GM19395 (cell line): Measurements from ENCODE around the gene GRIP1.
A peak's percentile ranks its signal among the peaks of the same experiment; 100 is the strongest.

ENCODE experiments used
- ATAC-seq: cut with Tn5 transposase; IDR thresholded peaks from one replicate; pipeline ENCODE4 v1.9.1; 2021; ENCODE audit warnings: mild to moderate bottlenecking, moderate library complexity; ENCODE audit not compliant: unreplicated experiment

Gene GRIP1

DNA sequence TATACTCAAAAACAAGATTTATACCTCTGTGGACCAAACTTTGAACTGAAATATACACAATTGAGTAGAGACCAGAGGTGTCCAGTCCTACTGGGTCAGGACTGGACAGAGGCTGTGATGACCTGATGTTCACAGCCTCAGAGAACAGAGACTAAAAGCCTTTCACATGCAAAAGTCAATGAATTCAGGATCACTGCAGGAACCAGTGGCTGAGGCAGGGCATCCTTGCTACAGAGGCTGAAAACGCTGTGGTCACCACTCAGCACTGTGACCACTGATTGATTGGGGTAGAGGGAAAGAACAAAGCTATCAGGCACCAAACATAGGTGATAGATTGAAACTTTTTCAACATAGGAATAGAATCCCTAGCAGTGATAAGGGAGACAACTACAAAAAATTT lies 25.1 kb downstream of the GRIP1 start:
- no peak for ATAC-seq

- ATAC-seq, result no peak
These were observed 30.7 kb downstream of the GRIP1 start for GRCh38 chr12:66648033-66648735.

GRCh38 chr12:66647034-66647691 lies 31.7 kb downstream of the GRIP1 start:
- no peak for ATAC-seq

- no peak for ATAC-seq
These were observed 34.7 kb downstream of the GRIP1 start for GRCh38 chr12:66644151-66644550.

DNA sequence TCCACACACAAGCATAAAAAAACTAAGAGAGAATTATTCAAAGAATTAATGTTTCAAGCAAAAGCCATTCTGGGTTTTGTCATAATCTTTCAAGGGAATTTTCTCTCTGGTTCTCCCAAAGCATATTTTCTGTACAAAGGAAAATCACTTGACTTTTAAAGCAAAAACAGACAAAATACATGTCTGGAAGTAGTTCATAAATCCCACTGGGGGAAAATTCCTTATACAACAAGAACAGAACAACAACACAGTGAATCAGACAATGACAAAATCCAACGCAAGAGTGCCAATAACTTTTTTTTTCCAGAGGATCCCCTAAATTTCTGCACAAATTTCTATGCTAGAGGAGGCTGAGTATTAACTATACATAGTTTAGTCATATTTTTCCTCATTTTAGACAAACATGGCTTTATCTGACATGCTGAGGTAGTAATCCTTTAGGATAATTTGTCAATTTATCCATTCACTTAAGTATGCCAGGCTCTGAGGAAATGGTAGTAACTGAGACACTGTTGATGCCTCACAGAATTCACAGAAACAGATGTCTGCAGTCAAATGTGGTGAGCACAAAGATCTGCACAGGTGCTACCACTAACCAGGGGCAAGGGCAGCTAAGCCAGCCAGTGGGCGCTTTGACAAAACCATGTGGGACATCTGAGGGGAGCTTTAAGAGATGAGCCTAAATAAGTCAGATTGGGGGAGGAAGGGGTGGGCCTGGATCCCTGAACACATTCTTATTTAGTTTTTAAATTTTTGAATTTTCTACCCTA lies 38.0 kb downstream of the GRIP1 start:
- ATAC-seq, result no peak

DNA sequence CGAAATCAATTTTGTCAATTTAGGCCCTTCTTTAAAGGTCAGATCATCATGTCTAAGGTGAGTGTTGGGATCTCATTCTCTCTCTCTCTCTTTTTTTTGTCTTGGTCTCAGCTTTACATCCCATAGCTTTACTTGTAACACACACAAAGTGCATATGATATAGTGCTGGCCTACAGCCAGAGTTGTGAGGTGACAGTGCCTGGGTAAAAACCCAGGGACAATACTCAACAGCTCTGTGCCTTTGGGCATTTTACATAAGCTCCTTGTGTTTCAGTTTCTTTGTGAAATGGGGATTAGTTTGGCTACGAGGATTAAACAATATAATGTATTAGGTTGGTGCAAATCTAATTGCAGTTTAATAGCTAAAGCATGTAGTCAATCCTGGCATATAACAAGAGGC lies 40.2 kb downstream of the GRIP1 start:
- ATAC-seq, result no peak

DNA sequence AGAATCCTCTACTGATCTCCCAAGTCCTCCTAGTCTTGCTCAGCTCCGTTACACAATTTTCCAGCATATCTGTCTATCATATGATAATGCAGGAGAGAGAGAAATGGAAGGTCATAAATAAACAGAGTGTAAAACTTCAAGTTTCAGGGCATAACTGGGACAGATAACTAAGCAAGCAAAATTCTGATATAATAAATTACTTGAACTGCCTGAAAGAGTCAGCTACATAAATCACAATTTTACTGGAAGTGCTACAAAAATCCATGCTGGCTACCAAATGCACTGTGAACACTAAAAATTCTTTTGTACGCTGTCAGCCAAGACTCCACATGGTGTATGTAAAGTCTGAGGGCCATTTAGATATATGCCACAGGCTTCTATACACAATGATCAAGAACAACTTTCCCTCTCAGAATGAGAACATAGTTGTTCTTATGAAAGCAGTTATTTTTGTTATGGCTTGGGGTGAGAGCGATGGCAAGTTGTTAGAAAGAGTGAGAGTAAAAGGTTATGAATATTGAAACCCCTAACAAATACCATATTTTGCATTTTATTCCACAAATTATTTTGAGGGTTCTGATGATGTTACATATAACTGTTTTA lies 41.1 kb downstream of the GRIP1 start:
- ATAC-seq, result no peak

- ATAC-seq, result no peak
These were observed 42.1 kb downstream of the GRIP1 start for GRCh38 chr12:66636771-66637170.

DNA sequence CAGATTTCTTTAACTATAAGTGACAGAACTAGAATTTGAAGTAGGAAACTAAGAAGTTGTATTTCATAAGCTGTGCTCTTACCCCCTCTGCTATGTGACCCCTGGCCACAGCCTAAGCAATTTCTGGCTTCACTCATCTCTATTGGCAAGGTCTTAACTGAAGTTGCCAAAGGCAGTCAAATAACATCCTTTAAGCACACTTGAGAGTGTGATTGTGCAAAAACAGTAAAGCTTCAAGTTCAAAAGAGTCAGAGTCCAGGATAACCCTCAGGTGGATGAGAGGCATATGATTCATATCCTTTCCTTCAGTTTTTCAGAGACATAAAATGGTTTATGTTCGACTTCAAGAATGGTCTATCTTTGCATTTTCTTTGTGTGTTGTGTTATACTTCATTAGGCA lies 45.2 kb downstream of the GRIP1 start:
- ATAC-seq, result no peak

DNA sequence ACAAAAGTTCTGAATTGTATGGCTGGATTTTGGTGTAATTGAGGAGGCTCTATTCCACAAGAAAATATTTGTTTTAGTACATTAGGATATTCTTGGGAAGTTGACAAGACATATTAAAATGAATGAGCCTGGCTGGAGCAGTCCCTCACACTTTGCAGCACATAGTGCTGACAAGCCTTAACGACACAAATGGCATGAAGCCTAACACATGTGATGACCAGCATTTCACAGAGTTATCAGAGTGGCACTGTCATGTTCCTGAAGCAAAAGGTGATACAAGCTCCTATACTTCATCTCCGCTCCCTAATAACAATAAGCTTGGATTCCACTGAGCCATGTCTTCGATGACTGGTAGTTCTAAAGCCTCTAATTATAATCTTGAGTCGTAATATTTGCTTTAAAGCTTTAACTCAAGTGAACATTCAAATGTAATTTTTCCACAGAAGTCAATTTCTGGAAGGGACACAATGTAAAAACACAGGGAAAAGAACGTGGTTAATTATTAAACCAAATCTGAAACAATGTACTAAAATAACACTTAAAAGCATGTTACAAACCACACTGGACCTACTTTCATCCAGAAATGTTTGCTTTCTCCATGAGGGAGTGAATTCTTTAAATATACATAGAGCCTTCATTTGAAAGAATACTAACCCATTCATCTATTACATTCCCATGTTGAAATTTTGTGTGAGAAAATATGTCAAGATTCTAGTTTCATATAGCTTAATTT lies 49.6 kb downstream of the GRIP1 start:
- ATAC-seq, result no peak

DNA sequence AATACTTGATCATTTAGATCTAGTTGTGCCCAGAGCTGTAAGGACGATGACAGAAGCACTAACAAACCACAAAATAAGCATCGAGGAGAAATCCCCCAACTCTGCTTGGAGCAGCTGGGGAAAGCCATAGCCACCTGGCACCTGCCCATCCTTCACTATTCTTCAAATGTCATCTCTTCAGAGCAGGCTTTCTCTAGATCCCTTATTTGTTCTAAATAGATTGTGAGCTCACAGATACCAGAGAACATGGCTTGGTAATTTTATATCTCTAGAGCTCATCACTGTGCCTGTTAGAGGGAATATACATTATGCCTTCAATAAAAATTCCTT lies 50.9 kb downstream of the GRIP1 start:
- no peak for ATAC-seq

DNA sequence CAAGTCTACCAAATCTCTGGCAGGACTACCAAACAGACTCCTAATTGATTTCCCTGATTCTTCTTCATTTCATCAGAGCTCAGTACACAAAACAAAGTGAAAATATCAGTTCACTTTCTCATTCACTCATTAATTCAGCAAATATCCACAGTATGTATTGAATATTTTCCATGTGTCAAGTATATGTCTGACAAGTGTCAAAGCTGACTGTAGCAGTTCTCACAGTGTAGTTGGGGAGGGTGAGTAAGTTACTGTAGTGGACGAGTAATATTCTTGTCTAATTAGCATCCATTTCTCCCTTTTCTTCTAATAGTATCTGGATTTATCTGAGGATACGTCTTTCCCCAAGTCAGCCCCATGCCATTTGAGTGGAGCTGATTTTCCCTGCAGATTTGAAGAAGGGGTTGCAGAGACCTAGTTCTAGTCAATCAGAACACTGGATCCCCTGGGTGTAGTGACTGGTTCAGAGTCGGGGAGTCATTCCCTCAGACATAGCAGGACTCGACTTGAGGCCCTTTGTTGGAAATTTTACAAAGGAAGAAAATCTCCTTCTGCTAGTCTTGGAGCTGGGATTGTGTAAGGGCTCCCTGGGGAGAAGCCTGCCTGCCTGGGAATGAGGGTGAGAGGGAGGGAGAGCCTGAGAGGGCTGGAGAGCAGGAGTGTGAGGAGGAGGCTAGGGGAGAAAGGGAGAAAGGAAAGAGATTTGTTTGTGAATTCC lies 51.4 kb downstream of the GRIP1 start:
- no peak for ATAC-seq

DNA sequence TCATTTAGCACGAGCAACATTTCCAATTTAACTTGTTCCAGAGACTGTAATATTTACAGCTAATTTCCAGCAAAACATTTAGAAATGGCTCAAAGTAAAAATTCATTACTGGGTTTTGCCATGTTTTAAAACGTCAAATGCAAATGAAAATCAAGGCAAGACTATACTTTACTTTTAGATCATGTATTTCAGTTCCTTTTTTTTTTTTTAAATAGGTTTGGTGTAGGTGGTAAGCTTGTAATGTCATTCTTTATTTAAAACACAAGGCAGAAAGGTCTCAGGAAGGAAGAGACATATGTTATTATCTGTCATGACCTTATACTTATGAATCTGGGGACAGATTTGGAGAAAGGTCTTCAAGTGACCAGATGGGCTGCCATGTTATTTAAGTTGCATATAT lies 54.1 kb downstream of the GRIP1 start:
- peak; percentile 73 for ATAC-seq

GRCh38 chr12:66623455-66623854 lies 55.4 kb downstream of the GRIP1 start:
- no peak for ATAC-seq

- ATAC-seq, result no peak
These were observed 58.2 kb downstream of the GRIP1 start for GRCh38 chr12:66620688-66621087.

- ATAC-seq, result no peak
These were observed 58.9 kb downstream of the GRIP1 start for GRCh38 chr12:66620026-66620425.

DNA sequence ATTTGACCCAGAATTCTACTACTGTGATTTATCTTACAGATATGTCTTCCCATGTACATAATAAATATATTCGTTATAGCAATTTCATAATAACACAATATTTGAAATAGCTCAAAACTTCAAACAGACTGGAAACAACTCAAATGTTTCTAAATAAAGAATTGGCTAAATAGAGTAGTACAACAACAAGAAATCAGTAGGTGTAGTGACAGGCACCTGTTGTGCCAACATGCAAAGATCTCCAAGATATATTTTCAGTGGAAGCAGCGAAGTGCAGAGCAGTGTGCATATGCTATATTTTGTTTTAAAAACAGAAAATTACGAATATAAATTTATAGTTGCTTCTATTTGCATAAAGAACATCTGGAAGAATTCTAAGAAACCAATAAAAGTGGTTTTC lies 60.9 kb downstream of the GRIP1 start:
- ATAC-seq, result no peak

DNA sequence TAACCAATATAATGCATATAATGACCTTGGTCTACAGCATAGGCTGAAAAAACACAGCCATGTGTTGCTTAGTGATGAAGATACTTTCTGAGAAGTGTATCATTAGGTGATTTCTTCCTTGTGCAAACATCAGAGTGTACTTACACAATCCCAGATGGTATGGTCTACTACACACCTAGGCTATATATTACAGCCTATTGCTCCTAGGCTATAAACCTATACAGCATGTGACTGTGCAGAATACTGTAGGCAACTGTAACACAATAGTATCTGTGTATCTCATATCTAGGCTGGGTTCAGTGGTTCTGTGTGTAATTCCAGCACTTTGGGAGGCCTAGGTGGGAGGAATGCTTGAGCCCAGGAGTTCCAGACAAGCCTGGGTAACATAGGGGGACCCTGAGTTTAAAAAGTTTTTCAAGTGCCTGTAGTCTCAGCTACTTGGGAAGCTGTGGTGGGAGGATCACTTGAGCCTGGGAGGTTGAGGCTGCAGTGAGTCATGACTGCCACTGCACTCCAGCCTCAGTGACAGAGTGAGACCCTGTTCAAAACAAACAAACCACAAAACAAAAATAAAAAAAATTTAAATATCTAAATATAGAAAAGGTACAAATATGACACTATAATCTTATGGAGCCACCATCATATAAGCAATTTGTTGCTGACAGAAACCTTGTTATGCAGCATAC lies 66.6 kb downstream of the GRIP1 start:
- ATAC-seq, result no peak

GRCh38 chr12:66607147-66607546 lies 71.7 kb downstream of the GRIP1 start:
- no peak for ATAC-seq

DNA sequence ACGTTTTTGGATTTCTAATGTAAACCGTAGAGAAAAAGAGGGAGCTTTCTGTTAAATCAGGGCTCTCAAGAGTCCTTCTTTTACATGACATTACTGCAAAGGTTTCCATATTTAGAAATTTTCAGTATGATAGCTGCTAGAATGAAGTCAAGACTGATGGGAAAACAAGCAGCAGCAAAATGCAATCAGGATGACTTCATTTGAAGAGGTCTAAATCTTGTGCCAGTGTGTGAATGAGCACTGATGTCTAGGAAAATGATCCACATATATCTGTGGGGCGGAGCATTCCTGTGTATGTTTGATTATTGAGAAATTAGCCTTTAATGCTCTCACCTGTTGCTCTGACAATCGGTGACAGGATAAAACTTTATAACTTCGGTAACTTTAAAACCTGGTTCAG lies 73.6 kb downstream of the GRIP1 start:
- ATAC-seq, result no peak
